Thyroid gland (tissue), 4 donors: ENCODE measurements around the gene TCF12.

Source experiments
- CTCF ChIP-seq, 6 experiments: fragments of 200-600 bp in 3 of 6; fragments of 450-650 bp in 3 of 6; sonication (generic) in 3 of 6; IDR thresholded peaks; one replicate each; pipeline ENCODE4 v1.5.1; 2016 to 2019; ENCODE audit warnings: antibody characterized with exemption in 6 of 6, mild to moderate bottlenecking in 2 of 6, inconsistent platforms in 1 of 6, moderate library complexity in 1 of 6
- POLR2A ChIP-seq, 2 donors: fragments of 450-650 bp; IDR thresholded peaks; one replicate each; pipeline ENCODE4 v1.6.1; 2017; ENCODE audit warnings: antibody characterized with exemption in 2 of 2, mild to moderate bottlenecking in 2 of 2, moderate library complexity in 1 of 2

GRCh38 chr15:57085267-57085666 lies 166.8 kb downstream of the TCF12 start:
- no peak for TF ChIP-seq CTCF (IDR thresholded peaks at IDR 0.05)
- TF ChIP-seq POLR2A (IDR thresholded peaks at IDR 0.05), result no peak
